SH-SY5Y (cell line): ENCODE results near the gene FBXO34.

ENCODE experiments used
- GATA2 ChIP-seq: IDR thresholded peaks from 2 replicates; pipeline ENCODE4 v1.6.1; 2011; ENCODE audit warnings: mild to moderate bottlenecking, low read depth, low read length
- GATA3 ChIP-seq: IDR thresholded peaks from 2 replicates; pipeline ENCODE4 v1.6.1; 2011; ENCODE audit warnings: low read depth, mild to moderate bottlenecking, low read length, moderate library complexity

- TF ChIP-seq GATA2 = no peak
- TF ChIP-seq GATA3 = no peak
Measured at GRCh38 chr14:55238019-55238680, 33.1 kb upstream of the FBXO34 start.
